PC-9 (cell line): Measurements from ENCODE around the gene ANKRA2. TPM values are rescaled to one million over a fixed set of nuclear protein-coding genes. Genes with fewer than 3 reads are reported as not detected.

Experiments
- BruUV-seq: library from RNA; stranded (reverse); fragments of 400-500 nt; replicated peaks from 2 replicates; lab custom pipeline; 2021; lab: Mats Ljungman, UMichigan
- CTCF ChIA-PET: fragments of 300-600 bp; sonication (Branson Sonifier 250); formaldehyde crosslinking; loops from one replicate; lab custom pipeline; 2022; ENCODE audit warnings: antibody characterized with exemption; lab: Charles Lee
- POLR2A ChIA-PET: fragments of 300-600 bp; sonication (Branson Sonifier 250); formaldehyde crosslinking; loops from one replicate; lab custom pipeline; 2022; ENCODE audit warnings: antibody characterized with exemption; ENCODE audit not compliant: unreplicated experiment; lab: Charles Lee
- DNase-seq, 2 experiments: peaks; one replicate each; pipeline versions ENCODE4 v3.0.0 to v3.0.0-alpha.2; 2015 to 2022; ENCODE audit warnings: mixed read lengths in 1 of 2
- H2AFZ ChIP-seq: fragments of 200-600 bp; sonication (generic); 2 replicates; pipeline ENCODE4 v1.8.1; 2017; ENCODE audit warnings: antibody characterized with exemption
- H3F3A ChIP-seq: fragments of 200-600 bp; sonication (generic); 2 replicates; pipeline ENCODE4 v1.8.1; 2017; ENCODE audit warnings: antibody characterized with exemption, mild to moderate bottlenecking, low read depth; ENCODE audit not compliant: insufficient read depth
- H3K27ac ChIP-seq: fragments of 200-600 bp; sonication (generic); 2 replicates; pipeline ENCODE4 v1.6.1; 2016; ENCODE audit warnings: mixed run types
- H3K27me3 ChIP-seq: fragments of 200-600 bp; sonication (generic); 2 replicates; pipeline ENCODE4 v1.6.1; 2016; ENCODE audit warnings: low read depth, mixed run types; ENCODE audit not compliant: insufficient read depth
- H3K36me3 ChIP-seq: fragments of 200-600 bp; sonication (generic); 2 replicates; pipeline ENCODE4 v1.6.1; 2016; ENCODE audit warnings: low read depth, mixed run types
- H3K4me1 ChIP-seq: fragments of 200-600 bp; sonication (generic); replicated peaks from 2 replicates; pipeline ENCODE4 v1.6.1; 2016; ENCODE audit warnings: mixed run types; ENCODE audit not compliant: insufficient read depth
- H3K4me2 ChIP-seq: fragments of 200-600 bp; sonication (generic); 2 replicates; pipeline ENCODE4 v1.6.1; 2017; ENCODE audit warnings: mixed run types
- H3K4me3 ChIP-seq: fragments of 200-600 bp; sonication (generic); 2 replicates; pipeline ENCODE4 v1.6.1; 2016; ENCODE audit warnings: mixed run types
- H3K79me2 ChIP-seq: fragments of 200-600 bp; sonication (generic); 2 replicates; pipeline ENCODE4 v1.6.1; 2017; ENCODE audit warnings: low read depth, mixed run types
- H3K9me2 ChIP-seq: fragments of 200-600 bp; sonication (generic); 2 replicates; pipeline ENCODE4 v1.8.1; 2017; ENCODE audit warnings: mild to moderate bottlenecking; ENCODE audit not compliant: insufficient read depth
- H3K9me3 ChIP-seq: fragments of 200-600 bp; sonication (generic); 2 replicates; pipeline ENCODE4 v1.8.1; 2016; ENCODE audit warnings: low read depth; ENCODE audit not compliant: insufficient read depth
- H4K20me1 ChIP-seq: fragments of 200-600 bp; sonication (generic); 2 replicates; pipeline ENCODE4 v1.8.1; 2017; ENCODE audit not compliant: insufficient read depth
- EZH2 ChIP-seq: fragments of 200-600 bp; sonication (generic); IDR thresholded peaks from 2 replicates; pipeline ENCODE4 v1.8.0; 2017; ENCODE audit warnings: antibody characterized with exemption, low read depth
- intact Hi-C: fragments of 100-400 bp; cut with micrococcal nuclease; formaldehyde crosslinking; loops from one replicate; pipeline ENCODE4 v1.10.0; 2022; ENCODE audit not compliant: unreplicated experiment
- total RNA-seq: library from RNA; stranded (reverse); gene quantifications from 2 replicates; pipeline ENCODE4 v1.2.3, GENCODE V29; 2021
- TF ChIP-seq, protein P1 (sequence below): fragments of 200-600 bp; sonication (generic); conservative IDR thresholded peaks from 2 replicates; pipeline ENCODE4 v1.6.1; 2017; ENCODE audit warnings: mixed run types, antibody characterized with exemption, mild to moderate bottlenecking, moderate library complexity

ANKRA2 gene
- total RNA-seq, 1 experiment from 2014 or later = 15.5 TPM

DNA sequence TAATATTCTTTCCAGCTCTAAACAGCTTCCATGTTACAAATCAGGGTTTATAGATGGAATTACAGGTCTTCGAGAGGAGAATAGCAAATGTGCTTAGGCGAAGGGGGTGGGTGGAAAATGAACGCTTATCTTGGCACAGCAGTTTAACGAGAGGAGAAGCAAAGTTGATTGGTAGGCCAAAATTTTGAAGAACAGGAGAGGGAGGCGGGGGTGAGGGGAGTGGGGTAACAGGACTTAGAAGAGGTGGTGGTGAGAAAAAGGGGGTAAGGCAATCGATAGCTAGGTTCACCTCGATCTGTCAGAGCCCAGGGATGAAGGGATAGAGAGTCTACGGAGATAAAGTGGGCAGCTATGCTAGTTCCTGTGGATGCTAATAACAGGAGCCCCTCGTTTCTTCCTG, 764 bp downstream of the ANKRA2 start:
- H3K9me3 ChIP-seq = no peaks in the 10 kb centered on the region
- peaks cover 15% of the 10 kb centered on the region; the same call in 1 of the 2 replicates for H3K36me3 ChIP-seq
- ChIA-PET CTCF (interaction anchor here (0.6 to 1.1 kb wide), 3 partner anchors 11 to 229 kb away, joined by 3 to 5 read pairs (median 3); no protein-coding TSS in a partner anchor), POLR2A (interaction anchor here (0.7 kb wide), 2 partner anchors 49 to 86 kb away, joined by 5 to 7 read pairs; no protein-coding TSS in a partner anchor)
- H3K27me3 ChIP-seq = no peaks in the 10 kb centered on the region
- H4K20me1 ChIP-seq = no peaks in the 10 kb centered on the region
- no peak for DNase-seq
- H3K27ac ChIP-seq = peak overlapping the region; percentile 20
- H3K9me2 ChIP-seq = no peaks in the 10 kb centered on the region
- H3F3A ChIP-seq = peaks cover 8% of the 10 kb centered on the region
- intact Hi-C loops = loop anchor here (2.0 kb wide), 2 partner anchors 24 to 46 kb away; no protein-coding TSS in a partner anchor
- H3K4me3 ChIP-seq = peak overlapping the region; percentile 90
- TF ChIP-seq EZH2 = no peak
- TF ChIP-seq, protein P1, sequence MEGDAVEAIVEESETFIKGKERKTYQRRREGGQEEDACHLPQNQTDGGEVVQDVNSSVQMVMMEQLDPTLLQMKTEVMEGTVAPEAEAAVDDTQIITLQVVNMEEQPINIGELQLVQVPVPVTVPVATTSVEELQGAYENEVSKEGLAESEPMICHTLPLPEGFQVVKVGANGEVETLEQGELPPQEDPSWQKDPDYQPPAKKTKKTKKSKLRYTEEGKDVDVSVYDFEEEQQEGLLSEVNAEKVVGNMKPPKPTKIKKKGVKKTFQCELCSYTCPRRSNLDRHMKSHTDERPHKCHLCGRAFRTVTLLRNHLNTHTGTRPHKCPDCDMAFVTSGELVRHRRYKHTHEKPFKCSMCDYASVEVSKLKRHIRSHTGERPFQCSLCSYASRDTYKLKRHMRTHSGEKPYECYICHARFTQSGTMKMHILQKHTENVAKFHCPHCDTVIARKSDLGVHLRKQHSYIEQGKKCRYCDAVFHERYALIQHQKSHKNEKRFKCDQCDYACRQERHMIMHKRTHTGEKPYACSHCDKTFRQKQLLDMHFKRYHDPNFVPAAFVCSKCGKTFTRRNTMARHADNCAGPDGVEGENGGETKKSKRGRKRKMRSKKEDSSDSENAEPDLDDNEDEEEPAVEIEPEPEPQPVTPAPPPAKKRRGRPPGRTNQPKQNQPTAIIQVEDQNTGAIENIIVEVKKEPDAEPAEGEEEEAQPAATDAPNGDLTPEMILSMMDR = no peak
- H2AFZ ChIP-seq = peak overlapping the region; percentile 88
- TSS peak; percentile 38 for BruUV-seq
- peaks cover 60% of the 10 kb centered on the region for H3K79me2 ChIP-seq
- H3K4me2 ChIP-seq = peak overlapping the region; percentile 98
- peaks cover 23% of the 10 kb centered on the region for H3K4me1 ChIP-seq

DNA sequence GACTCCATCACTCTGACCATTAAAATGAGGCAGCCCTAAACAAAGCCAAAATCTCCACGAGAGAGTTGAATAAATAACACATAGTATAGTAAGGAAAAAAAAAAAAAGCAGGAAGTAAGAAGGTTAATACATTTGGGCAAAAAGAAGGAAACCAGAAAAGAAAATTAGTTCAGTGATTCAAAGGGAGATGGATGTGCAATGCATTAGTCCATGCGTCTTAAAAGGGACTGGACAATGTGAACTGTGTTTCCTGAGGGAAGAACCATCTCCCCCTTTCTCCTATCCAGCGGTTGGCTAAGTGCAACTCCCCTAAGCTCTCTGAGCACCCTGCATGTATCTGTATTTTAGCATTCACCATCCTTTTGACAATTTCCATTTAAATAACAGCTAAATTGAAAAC, 1.4 kb downstream of the ANKRA2 start:
- BruUV-seq = no TSS peak
- Histone ChIP-seq H3K36me3 (peaks cover 10% of the 10 kb centered on the region; the same call in 1 of the 2 replicates), H3K4me1 (peaks cover 23% of the 10 kb centered on the region), H3K27me3 (no peaks in the 10 kb centered on the region), H3K27ac (no peak overlapping the region), H3K9me3 (no peaks in the 10 kb centered on the region), H3F3A (peaks cover 8% of the 10 kb centered on the region), H3K9me2 (no peaks in the 10 kb centered on the region), H3K4me3 (peak overlapping the region; percentile 90), H2AFZ (peak overlapping the region; percentile 88; the same call in 1 of the 2 replicates), H3K79me2 (peaks cover 54% of the 10 kb centered on the region), H3K4me2 (peak overlapping the region; percentile 98), H4K20me1 (no peaks in the 10 kb centered on the region)
- no peak for TF ChIP-seq EZH2
- TF ChIP-seq, protein P1 = no peak
- ChIA-PET POLR2A (interaction anchor here (0.6 kb wide), 1 partner anchor 259 kb away, joined by 6 read pairs; no protein-coding TSS in a partner anchor), CTCF (interaction anchor here (1.0 kb wide), 1 partner anchor 22 kb away, joined by 3 read pairs; no protein-coding TSS in a partner anchor)
- no peak for DNase-seq
- intact Hi-C loops = loop anchor here (2.0 kb wide), 2 partner anchors 23 to 45 kb away; no protein-coding TSS in a partner anchor

DNA sequence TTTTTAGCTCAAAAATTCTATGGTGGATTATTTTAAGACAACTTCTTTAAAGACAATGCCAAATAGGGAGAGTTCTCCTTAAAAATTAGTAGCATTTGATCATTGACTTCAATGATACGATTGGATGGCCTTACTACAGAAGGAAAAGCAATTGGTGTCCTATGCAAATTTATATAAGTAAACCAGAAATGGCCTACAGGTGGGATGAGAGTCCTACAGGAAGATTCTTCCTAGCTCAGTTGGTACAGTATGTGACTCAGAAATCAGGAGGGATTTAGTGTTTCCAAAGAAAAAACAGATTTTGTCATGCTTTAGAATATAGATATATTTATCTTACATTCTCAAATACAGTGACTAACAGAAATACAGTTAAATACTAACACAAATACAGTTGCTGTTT, 6.5 kb downstream of the ANKRA2 start:
- CTCF ChIA-PET = interaction anchor here (0.6 kb wide), 1 partner anchor 661 kb away, joined by 8 read pairs; no protein-coding TSS in a partner anchor

More for the DNA sequence above, 6.5 kb downstream of the ANKRA2 start:
- Histone ChIP-seq H3K4me2 (no peak overlapping the region), H3K9me3 (no peaks in the 10 kb centered on the region), H2AFZ (no peak overlapping the region), H3K9me2 (no peaks in the 10 kb centered on the region), H4K20me1 (no peaks in the 10 kb centered on the region), H3F3A (peaks cover 8% of the 10 kb centered on the region; the same call in 1 of the 2 replicates), H3K4me3 (no peak overlapping the region), H3K36me3 (0 out of 2 replicates have a peak, but pooled peaks cover 6% of the 10 kb centered on the region), H3K4me1 (peaks cover 3% of the 10 kb centered on the region), H3K27ac (no peak overlapping the region), H3K27me3 (no peaks in the 10 kb centered on the region), H3K79me2 (peaks cover 8% of the 10 kb centered on the region)
- intact Hi-C loops = loop anchor here (1.0 kb wide), 1 partner anchor 233 kb away; no protein-coding TSS in a partner anchor
- POLR2A ChIA-PET = no interaction called here
- BruUV-seq = no TSS peak
- no peak for DNase-seq
- TF ChIP-seq, protein P1 = 0 out of 2 replicates have a peak, but pooled peaks have one; percentile 24
- TF ChIP-seq EZH2 = no peak
